SK-N-SH (cell line): Measurements from ENCODE around the gene LARGE2.

Source experiments
- CTCF ChIP-seq: fragments of 200-600 bp; sonication (generic); IDR thresholded peaks from 2 replicates; pipeline ENCODE4 v1.6.1; 2017; ENCODE audit warnings: antibody characterized with exemption, mild to moderate bottlenecking, moderate library complexity
- EZH2phosphoT487 ChIP-seq: fragments of 200-600 bp; sonication (generic); IDR thresholded peaks from 2 replicates; pipeline ENCODE4 v1.6.1; 2017; ENCODE audit warnings: low read depth, mixed run types, mild to moderate bottlenecking, antibody characterized with exemption, moderate library complexity, borderline replicate concordance
- MXI1 ChIP-seq: IDR thresholded peaks from 2 replicates; pipeline ENCODE4 v1.6.1; 2012; ENCODE audit warnings: mild to moderate bottlenecking, low read depth, low read length, improper control_type of control experiment
- PBX3 ChIP-seq: IDR thresholded peaks from 2 replicates; pipeline ENCODE4; 2012
- POLR2AphosphoS5 ChIP-seq: IDR thresholded peaks from 2 replicates; pipeline ENCODE4 v1.6.1; 2012; ENCODE audit warnings: low read depth, low read length
- REST ChIP-seq: IDR thresholded peaks from 2 replicates; pipeline ENCODE4 v1.6.1; 2012; ENCODE audit warnings: mild to moderate bottlenecking, low read depth, low read length, moderate library complexity
- RFX5 ChIP-seq: IDR thresholded peaks from 2 replicates; pipeline ENCODE4 v1.6.1; 2012; ENCODE audit warnings: mild to moderate bottlenecking, improper control_type of control experiment, low read length
- RXRA ChIP-seq: IDR thresholded peaks from 2 replicates; pipeline ENCODE4 v1.4.0; 2012; ENCODE audit warnings: low read depth, mild to moderate bottlenecking, borderline replicate concordance
- SIN3A ChIP-seq: IDR thresholded peaks from 2 replicates; pipeline ENCODE4 v1.6.1; 2012; ENCODE audit warnings: low read depth, mild to moderate bottlenecking, low read length, moderate library complexity, borderline replicate concordance
- TAF1 ChIP-seq: IDR thresholded peaks from 2 replicates; pipeline ENCODE4 v1.6.1; 2012; ENCODE audit warnings: low read depth, mild to moderate bottlenecking, low read length, moderate library complexity, borderline replicate concordance
- TCF12 ChIP-seq: IDR thresholded peaks from 2 replicates; pipeline ENCODE4 v1.4.0; 2012
- USF2 ChIP-seq: fragments of 150-350 bp; IDR thresholded peaks from 2 replicates; pipeline ENCODE4 v1.6.1; 2017; ENCODE audit warnings: antibody characterized with exemption, low read length, low read depth, borderline replicate concordance
- TF ChIP-seq, protein P1 (sequence below): IDR thresholded peaks from 2 replicates; pipeline ENCODE4 v1.4.0; 2012; ENCODE audit warnings: low read depth, borderline replicate concordance

- TF ChIP-seq CTCF = no peak
- TF ChIP-seq EZH2phosphoT487 = no peak
- no peak for TF ChIP-seq SIN3A
- TF ChIP-seq USF2 = no peak
- TF ChIP-seq RFX5 = no peak
- TF ChIP-seq REST = no peak
- TF ChIP-seq MXI1 = no peak
- no peak for TF ChIP-seq POLR2AphosphoS5
- TF ChIP-seq, protein P1, sequence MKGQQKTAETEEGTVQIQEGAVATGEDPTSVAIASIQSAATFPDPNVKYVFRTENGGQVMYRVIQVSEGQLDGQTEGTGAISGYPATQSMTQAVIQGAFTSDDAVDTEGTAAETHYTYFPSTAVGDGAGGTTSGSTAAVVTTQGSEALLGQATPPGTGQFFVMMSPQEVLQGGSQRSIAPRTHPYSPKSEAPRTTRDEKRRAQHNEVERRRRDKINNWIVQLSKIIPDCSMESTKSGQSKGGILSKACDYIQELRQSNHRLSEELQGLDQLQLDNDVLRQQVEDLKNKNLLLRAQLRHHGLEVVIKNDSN = no peak
- no peak for TF ChIP-seq TCF12
- no peak for TF ChIP-seq PBX3
- TF ChIP-seq RXRA = no peak
- no peak for TF ChIP-seq TAF1
Measured at GRCh38 chr11:45947885-45948284, 25.4 kb downstream of the LARGE2 start.
